RWPE2 (cell line): ENCODE data around the gene WRAP53.

Source experiments
- ATAC-seq: fragments of 200-7000 bp; cut with Tn5 transposase; 3 replicates; pipeline ENCODE4 v1.9.1; 2021; ENCODE audit warnings: low read depth
- DNase-seq: peaks from one replicate; pipeline ENCODE4 v3.0.0-alpha.2; 2020; ENCODE audit warnings: low spot score
- H3K27ac ChIP-seq: fragments of 450-650 bp; 2 replicates; pipeline ENCODE4 v1.5.1; 2017; ENCODE audit warnings: mild to moderate bottlenecking; ENCODE audit not compliant: poor library complexity, severe bottlenecking
- H3K27me3 ChIP-seq: fragments of 250-450 bp; sonication (Bioruptor Pico); 2 replicates; pipeline ENCODE4 v1.5.1; 2021; ENCODE audit warnings: mild to moderate bottlenecking, moderate library complexity; ENCODE audit not compliant: insufficient read depth, poor library complexity, severe bottlenecking
- H3K36me3 ChIP-seq: fragments of 250-450 bp; sonication (Bioruptor Pico); 2 replicates; pipeline ENCODE4 v1.5.1; 2020; ENCODE audit warnings: low read depth, mild to moderate bottlenecking, moderate library complexity
- H3K4me1 ChIP-seq: fragments of 250-450 bp; sonication (Bioruptor Pico); 2 replicates; pipeline ENCODE4 v1.5.1; 2021; ENCODE audit warnings: mild to moderate bottlenecking, moderate library complexity; ENCODE audit not compliant: insufficient read depth, poor library complexity, severe bottlenecking
- H3K4me3 ChIP-seq: fragments of 250-450 bp; sonication (Bioruptor Pico); 2 replicates; pipeline ENCODE4 v1.5.1; 2021; ENCODE audit warnings: mild to moderate bottlenecking, moderate library complexity; ENCODE audit not compliant: severe bottlenecking
- H3K9me3 ChIP-seq: fragments of 250-450 bp; sonication (Bioruptor Pico); 2 replicates; pipeline ENCODE4 v1.5.1; 2021; ENCODE audit warnings: mild to moderate bottlenecking, moderate library complexity; ENCODE audit not compliant: severe bottlenecking
- CTCF ChIP-seq: fragments of 450-650 bp; IDR thresholded peaks from one replicate; pipeline ENCODE4 v1.5.1; 2017; ENCODE audit warnings: mild to moderate bottlenecking, moderate library complexity; ENCODE audit not compliant: poor library complexity, severe bottlenecking

WRAP53 gene

GRCh38 chr17:7667656-7668406 lies 20.4 kb upstream of the WRAP53 start:
- Histone ChIP-seq H3K9me3 (no peaks in the 10 kb centered on the region), H3K27ac (no peak overlapping the region), H3K4me1 (no peaks in the 10 kb centered on the region), H3K36me3 (peaks cover 44% of the 10 kb centered on the region), H3K27me3 (no peaks in the 10 kb centered on the region), H3K4me3 (no peak overlapping the region)
- no peak; the same call in 2 of the 3 replicates for ATAC-seq
- DNase-seq: no peak
- no peak for TF ChIP-seq CTCF

GRCh38 chr17:7668482-7668881 lies 19.8 kb upstream of the WRAP53 start:
- no peak overlapping the region for H3K27ac ChIP-seq
- no peak for ATAC-seq
- H3K36me3 ChIP-seq: peaks cover 50% of the 10 kb centered on the region
- no peak overlapping the region for H3K4me3 ChIP-seq
- no peaks in the 10 kb centered on the region for H3K9me3 ChIP-seq
- no peaks in the 10 kb centered on the region for H3K27me3 ChIP-seq
- no peaks in the 10 kb centered on the region for H3K4me1 ChIP-seq
- DNase-seq: no peak
- TF ChIP-seq CTCF: no peak

DNA sequence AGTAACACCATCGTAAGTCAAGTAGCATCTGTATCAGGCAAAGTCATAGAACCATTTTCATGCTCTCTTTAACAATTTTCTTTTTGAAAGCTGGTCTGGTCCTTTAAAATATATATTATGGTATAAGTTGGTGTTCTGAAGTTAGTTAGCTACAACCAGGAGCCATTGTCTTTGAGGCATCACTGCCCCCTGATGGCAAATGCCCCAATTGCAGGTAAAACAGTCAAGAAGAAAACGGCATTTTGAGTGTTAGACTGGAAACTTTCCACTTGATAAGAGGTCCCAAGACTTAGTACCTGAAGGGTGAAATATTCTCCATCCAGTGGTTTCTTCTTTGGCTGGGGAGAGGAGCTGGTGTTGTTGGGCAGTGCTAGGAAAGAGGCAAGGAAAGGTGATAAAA lies 15.0 kb upstream of the WRAP53 start:
- H3K36me3 ChIP-seq: peaks cover 72% of the 10 kb centered on the region
- no peak for ATAC-seq
- TF ChIP-seq CTCF: peak; percentile 30
- no peak for DNase-seq
- H3K9me3 ChIP-seq: no peaks in the 10 kb centered on the region
- no peaks in the 10 kb centered on the region for H3K27me3 ChIP-seq
- no peak overlapping the region for H3K27ac ChIP-seq
- no peaks in the 10 kb centered on the region for H3K4me1 ChIP-seq
- no peak overlapping the region for H3K4me3 ChIP-seq

- Histone ChIP-seq H3K27me3 (no peaks in the 10 kb centered on the region), H3K9me3 (no peaks in the 10 kb centered on the region), H3K36me3 (peaks cover 60% of the 10 kb centered on the region), H3K27ac (no peak overlapping the region), H3K4me1 (no peaks in the 10 kb centered on the region), H3K4me3 (no peak overlapping the region)
- DNase-seq (no peak), ATAC-seq (no peak)
- no peak for TF ChIP-seq CTCF
Measured at GRCh38 chr17:7674934-7675333, 13.3 kb upstream of the WRAP53 start.

- no peak for DNase-seq
- Histone ChIP-seq H3K4me3 (no peak overlapping the region), H3K36me3 (peaks cover 44% of the 10 kb centered on the region)
Measured at GRCh38 chr17:7676533-7676932, 11.7 kb upstream of the WRAP53 start.

More at GRCh38 chr17:7676533-7676932, 11.7 kb upstream of the WRAP53 start:
- no peak for ATAC-seq
- no peaks in the 10 kb centered on the region for H3K9me3 ChIP-seq
- H3K27me3 ChIP-seq: no peaks in the 10 kb centered on the region
- no peaks in the 10 kb centered on the region for H3K4me1 ChIP-seq
- no peak overlapping the region for H3K27ac ChIP-seq
- TF ChIP-seq CTCF: no peak
